HG02642 (cell line): ENCODE results near the gene NEK8.
A peak's percentile ranks its signal among the peaks of the same experiment; 100 is the strongest.
"Not testable (repeated sequence)": the region's sequence is repeated elsewhere in the genome, so short reads cannot be mapped to it uniquely, and the experiment has no call there.

Source experiments
- ATAC-seq: cut with Tn5 transposase; IDR thresholded peaks from one replicate; pipeline ENCODE4 v1.9.1; 2021; ENCODE audit warnings: mild to moderate bottlenecking; ENCODE audit not compliant: unreplicated experiment, poor library complexity

NEK8 gene

GRCh38 chr17:28759256-28759865, 30.8 kb downstream of the NEK8 start:
- no peak for ATAC-seq

- no peak for ATAC-seq
These were observed 32.3 kb downstream of the NEK8 start for GRCh38 chr17:28760601-28761562.

- peak; percentile 60 for ATAC-seq
These were observed 34.7 kb downstream of the NEK8 start for GRCh38 chr17:28763137-28763799.

- peak; percentile 35 for ATAC-seq
These were observed 35.2 kb downstream of the NEK8 start for GRCh38 chr17:28763804-28764266.

- no peak for ATAC-seq
These were observed 36.5 kb downstream of the NEK8 start for GRCh38 chr17:28765038-28765437.

- no peak for ATAC-seq
These were observed 45.1 kb downstream of the NEK8 start for GRCh38 chr17:28773736-28774135.

- no peak for ATAC-seq
These were observed 45.6 kb downstream of the NEK8 start for GRCh38 chr17:28774206-28774605.

- ATAC-seq: no peak
These were observed 48.6 kb downstream of the NEK8 start for GRCh38 chr17:28777178-28777577.

- ATAC-seq: not testable (repeated sequence)
These were observed 51.0 kb downstream of the NEK8 start for GRCh38 chr17:28779601-28780000.

- ATAC-seq: no peak
These were observed 54.6 kb downstream of the NEK8 start for GRCh38 chr17:28783161-28783560.

GRCh38 chr17:28788100-28788499, 59.5 kb downstream of the NEK8 start:
- no peak for ATAC-seq
